T1000 (cell line): Measurements from ENCODE around the gene CDY1.
"Not testable (repeated sequence)": the region's sequence is repeated elsewhere in the genome, so short reads cannot be mapped to it uniquely, and the experiment has no call there.

Experiments used
- DNase-seq: peaks from one replicate; lab custom pipeline; 2025; ENCODE audit warnings: mixed read lengths; lab: John Stamatoyannopoulos, UW

Gene CDY1, protein sequence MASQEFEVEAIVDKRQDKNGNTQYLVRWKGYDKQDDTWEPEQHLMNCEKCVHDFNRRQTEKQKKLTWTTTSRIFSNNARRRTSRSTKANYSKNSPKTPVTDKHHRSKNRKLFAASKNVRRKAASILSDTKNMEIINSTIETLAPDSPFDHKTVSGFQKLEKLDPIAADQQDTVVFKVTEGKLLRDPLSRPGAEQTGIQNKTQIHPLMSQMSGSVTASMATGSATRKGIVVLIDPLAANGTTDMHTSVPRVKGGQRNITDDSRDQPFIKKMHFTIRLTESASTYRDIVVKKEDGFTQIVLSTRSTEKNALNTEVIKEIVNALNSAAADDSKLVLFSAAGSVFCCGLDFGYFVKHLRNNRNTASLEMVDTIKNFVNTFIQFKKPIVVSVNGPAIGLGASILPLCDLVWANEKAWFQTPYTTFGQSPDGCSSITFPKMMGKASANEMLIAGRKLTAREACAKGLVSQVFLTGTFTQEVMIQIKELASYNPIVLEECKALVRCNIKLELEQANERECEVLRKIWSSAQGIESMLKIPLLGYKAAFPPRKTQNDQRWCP

DNA sequence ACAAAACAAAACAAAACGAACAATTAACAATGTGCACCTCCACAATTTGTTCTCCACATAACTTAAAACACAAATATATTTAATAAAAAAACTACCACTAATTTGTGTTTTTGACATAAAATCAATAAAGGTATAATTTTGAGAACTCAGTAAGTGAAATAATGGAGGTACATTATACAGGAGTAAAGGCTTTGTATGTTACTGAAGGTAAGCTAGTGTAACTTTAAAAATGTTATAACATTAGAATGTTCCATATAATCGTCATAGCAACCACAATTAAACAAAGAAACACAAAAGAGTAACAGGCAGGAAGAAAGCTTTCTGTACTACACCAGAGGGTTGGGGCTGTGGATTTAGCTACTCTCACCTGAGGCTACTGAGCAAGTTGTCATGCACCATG lies at the start of gene CDY1:
CDY1 (plus strand) TSS at position 301 of the 400 bp plus-strand sequence. CDS start 326 bp downstream, outside the sequence.
- DNase-seq, result not testable (repeated sequence)

DNA sequence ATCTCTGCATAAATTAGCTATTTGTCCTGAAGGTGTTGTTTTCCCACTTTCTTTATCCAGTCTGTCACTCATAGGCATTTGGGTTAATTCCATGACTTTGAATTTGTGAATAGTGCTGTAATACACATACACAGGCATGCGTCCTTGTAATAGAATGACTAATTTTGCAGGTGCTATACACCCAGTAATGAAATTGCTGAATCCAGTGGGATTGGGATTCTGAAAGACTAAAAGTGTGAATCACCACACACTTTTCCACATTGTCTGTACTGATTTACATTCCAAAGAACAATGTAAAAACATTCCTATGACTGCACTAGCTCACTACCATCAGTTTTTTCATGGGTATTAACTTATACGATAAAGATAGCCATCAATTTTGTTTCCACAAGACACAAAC lies 28.6 kb upstream of the CDY1 start:
- not testable (repeated sequence) for DNase-seq

DNA sequence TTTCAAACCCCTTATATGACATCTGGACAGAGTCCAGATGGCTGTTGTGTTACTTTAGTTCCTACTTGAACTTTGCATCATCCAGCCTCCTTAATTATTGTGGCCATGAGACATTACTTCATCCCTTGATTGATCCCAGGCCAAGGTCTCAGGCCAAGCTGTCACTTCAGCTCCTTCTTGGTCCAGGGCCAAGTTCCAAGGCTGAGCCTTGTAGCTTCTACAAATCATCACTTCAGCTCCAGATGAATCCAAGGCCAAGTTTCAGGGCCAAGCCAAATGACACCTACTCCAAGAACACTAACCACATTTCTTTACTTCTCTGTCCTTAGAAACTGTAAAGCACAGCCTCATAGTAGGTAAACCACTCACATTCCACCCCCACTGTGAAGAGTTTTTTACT lies 1.7 kb upstream of the CDY1 start:
- not testable (repeated sequence) for DNase-seq

DNA sequence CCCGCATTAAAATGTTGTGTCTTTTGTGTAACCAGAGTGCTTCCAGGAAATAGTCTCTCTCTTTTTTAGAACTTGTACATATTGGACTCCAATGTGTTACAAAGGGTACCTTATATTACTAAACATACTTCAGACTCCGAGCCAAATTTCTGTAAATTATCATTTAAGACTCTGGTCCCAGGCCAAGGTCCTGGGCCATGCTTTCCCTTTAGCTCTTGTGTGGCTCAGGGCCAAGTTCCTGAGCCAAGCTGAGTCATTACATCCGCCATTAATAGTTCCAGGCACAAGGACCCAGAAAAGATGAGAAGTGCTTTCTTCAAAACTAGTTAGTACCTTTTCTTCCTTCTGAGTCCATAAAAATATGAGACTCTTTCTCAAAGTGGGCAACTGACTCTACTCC lies 4.6 kb downstream of the CDY1 start:
- not testable (repeated sequence) for DNase-seq

DNA sequence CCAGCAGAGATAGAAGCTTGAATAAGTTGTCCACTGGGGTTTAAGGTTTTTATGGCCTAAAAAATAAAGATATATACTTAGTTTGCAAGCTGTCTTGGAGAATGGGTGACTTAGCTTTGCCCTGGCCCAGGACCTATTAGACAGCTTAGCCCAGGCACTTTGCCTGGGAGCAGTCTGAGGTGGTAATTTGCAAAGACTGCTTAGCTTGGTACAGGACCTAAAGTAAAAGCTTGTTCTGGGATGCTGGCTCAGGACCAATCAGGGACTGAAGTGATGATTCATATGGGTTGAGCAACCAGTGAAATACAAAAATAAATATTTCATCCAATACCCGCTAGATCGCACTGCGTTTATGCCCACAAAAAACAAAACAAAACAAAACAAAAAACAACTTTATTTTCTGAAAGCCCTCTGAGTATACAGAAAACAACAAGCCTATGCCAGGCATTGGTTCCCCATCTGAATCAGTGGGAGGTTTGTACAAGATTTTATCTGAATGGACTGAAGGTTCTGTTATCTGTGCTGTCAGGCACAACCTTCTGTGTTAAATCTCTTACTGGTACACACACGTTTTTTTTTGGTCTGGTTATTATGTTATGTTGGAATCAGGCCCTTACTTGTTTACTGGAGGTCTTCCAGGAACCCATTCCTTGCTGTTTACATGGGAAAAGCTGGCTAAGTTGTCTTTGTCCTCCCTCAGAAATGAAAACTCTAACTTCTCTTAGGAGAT lies 8.6 kb downstream of the CDY1 start:
- not testable (repeated sequence) for DNase-seq

DNA sequence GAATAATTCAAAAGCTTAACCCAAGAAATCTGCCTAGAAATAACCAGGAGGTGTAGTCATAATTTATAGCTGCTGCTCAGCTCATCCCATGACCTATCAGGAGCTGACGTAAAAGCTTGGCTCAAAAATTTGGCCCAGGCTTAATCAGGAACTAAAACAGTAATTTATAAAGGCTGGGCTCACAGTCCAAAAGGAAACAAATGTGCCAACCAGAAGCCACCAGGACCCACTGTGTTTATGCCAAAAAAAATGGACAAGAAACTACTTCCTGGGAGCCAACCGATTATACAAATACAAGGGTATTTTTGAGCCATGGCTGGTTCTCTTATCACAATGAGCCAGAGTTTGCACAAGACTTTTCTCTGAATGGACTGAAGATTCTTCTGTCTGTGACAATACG lies 17.9 kb downstream of the CDY1 start:
- DNase-seq, result not testable (repeated sequence)

DNA sequence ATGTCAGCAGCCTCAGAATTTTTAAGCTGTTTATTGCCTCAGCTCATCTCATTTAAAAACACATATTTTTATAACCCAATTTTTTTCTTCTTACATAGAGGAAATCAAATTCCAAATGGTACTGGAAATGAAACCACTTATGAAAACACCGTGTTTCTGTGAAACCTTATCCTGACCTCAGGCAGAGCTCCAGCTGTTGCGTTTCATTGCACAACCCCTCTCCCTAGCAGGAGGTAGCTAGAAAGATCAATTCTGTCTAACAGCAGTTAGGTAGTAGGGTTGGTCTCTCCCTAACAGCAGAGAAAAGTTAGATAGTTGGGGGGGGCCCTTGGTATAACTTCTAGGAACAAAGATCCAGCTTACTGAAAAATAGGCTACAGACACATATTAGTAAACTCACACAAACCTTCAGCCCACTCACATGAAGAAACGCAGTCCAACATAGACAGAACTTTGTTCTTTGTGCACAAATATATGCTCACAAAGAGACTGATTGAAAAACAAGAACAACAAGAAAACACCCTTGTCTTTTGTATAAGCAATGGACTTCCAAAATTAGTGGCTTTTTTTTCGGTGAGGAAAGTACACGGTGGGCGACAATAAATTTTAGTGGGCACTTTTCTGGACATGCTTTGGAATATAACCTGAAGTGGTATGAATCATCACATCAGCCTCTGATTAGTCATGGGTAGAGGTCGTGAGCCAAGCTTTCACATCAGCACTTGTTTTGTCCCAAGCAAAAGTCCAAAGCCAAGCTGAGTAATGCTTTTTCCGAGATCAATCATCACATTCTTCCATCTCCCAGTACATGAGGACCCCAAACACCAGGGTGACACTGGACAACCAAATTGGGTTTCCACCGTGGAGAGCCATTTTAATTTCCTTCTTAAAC lies 21.4 kb downstream of the CDY1 start:
- DNase-seq, result not testable (repeated sequence)
